IPS-18a (cell line): ENCODE data around the gene GRIN1.

Source experiments
- H3K27ac ChIP-seq: one replicate; pipeline ENCODE4 v1.5.1; 2013; ENCODE audit warnings: low read length
- H3K27me3 ChIP-seq: one replicate; pipeline ENCODE4 v1.6.1; 2013; ENCODE audit warnings: mild to moderate bottlenecking, low read length; ENCODE audit not compliant: control insufficient read depth, insufficient read depth
- H3K36me3 ChIP-seq: one replicate; pipeline ENCODE4 v1.6.1; 2013; ENCODE audit warnings: low read depth, low read length; ENCODE audit not compliant: control insufficient read depth
- H3K4me1 ChIP-seq: one replicate; pipeline ENCODE4 v1.6.1; 2013; ENCODE audit warnings: low read depth, low read length; ENCODE audit not compliant: control insufficient read depth
- H3K4me3 ChIP-seq: one replicate; pipeline ENCODE4 v1.5.1; 2013; ENCODE audit warnings: low read length
- H3K9ac ChIP-seq: one replicate; pipeline ENCODE4 v1.6.1; 2013; ENCODE audit warnings: mild to moderate bottlenecking, low read length, moderate library complexity
- H3K9me3 ChIP-seq: one replicate; pipeline ENCODE4 v1.6.1; 2013; ENCODE audit warnings: low read depth, low read length; ENCODE audit not compliant: control insufficient read depth

The GRIN1 gene

GRCh38 chr9:137182836-137183235, 43.9 kb downstream of the GRIN1 start:
- Histone ChIP-seq H3K9ac (no peak overlapping the region), H3K36me3 (peaks cover 22% of the 10 kb centered on the region), H3K4me3 (no peak overlapping the region)

GRCh38 chr9:137183980-137184595, 45.1 kb downstream of the GRIN1 start:
- Histone ChIP-seq H3K27ac (no peak overlapping the region), H3K4me1 (peaks cover 4% of the 10 kb centered on the region), H3K36me3 (peaks cover 22% of the 10 kb centered on the region), H3K9me3 (no peaks in the 10 kb centered on the region), H3K4me3 (no peak overlapping the region), H3K27me3 (no peaks in the 10 kb centered on the region), H3K9ac (no peak overlapping the region)

More at GRCh38 chr9:137182836-137183235, 43.9 kb downstream of the GRIN1 start:
- Histone ChIP-seq H3K27me3 (no peaks in the 10 kb centered on the region), H3K9me3 (no peaks in the 10 kb centered on the region), H3K27ac (no peak overlapping the region), H3K4me1 (peaks cover 4% of the 10 kb centered on the region)

- Histone ChIP-seq H3K4me1 (peaks cover 9% of the 10 kb centered on the region), H3K27me3 (no peaks in the 10 kb centered on the region), H3K9ac (no peak overlapping the region), H3K4me3 (no peak overlapping the region), H3K36me3 (peaks cover 19% of the 10 kb centered on the region), H3K27ac (no peak overlapping the region), H3K9me3 (no peaks in the 10 kb centered on the region)
Observed at GRCh38 chr9:137184881-137185660, 46.1 kb downstream of the GRIN1 start.

- H3K9ac ChIP-seq = no peak overlapping the region
- H3K27me3 ChIP-seq = no peaks in the 10 kb centered on the region
- H3K4me1 ChIP-seq = peaks cover 9% of the 10 kb centered on the region
- no peaks in the 10 kb centered on the region for H3K9me3 ChIP-seq
- no peak overlapping the region for H3K4me3 ChIP-seq
- peaks cover 16% of the 10 kb centered on the region for H3K36me3 ChIP-seq
- H3K27ac ChIP-seq = no peak overlapping the region
Observed at GRCh38 chr9:137185921-137186320, 47.0 kb downstream of the GRIN1 start.

GRCh38 chr9:137186385-137186784, 47.4 kb downstream of the GRIN1 start:
- peaks cover 9% of the 10 kb centered on the region for H3K4me1 ChIP-seq
- H3K9me3 ChIP-seq = no peaks in the 10 kb centered on the region
- H3K27me3 ChIP-seq = no peaks in the 10 kb centered on the region
- no peak overlapping the region for H3K27ac ChIP-seq
- H3K9ac ChIP-seq = no peak overlapping the region
- H3K4me3 ChIP-seq = no peak overlapping the region
- peaks cover 16% of the 10 kb centered on the region for H3K36me3 ChIP-seq

- H3K36me3 ChIP-seq = peaks cover 16% of the 10 kb centered on the region
- H3K4me1 ChIP-seq = peaks cover 9% of the 10 kb centered on the region
- H3K9ac ChIP-seq = peak overlapping the region; percentile 66
- no peaks in the 10 kb centered on the region for H3K27me3 ChIP-seq
- no peaks in the 10 kb centered on the region for H3K9me3 ChIP-seq
- peak overlapping the region; percentile 90 for H3K4me3 ChIP-seq
- H3K27ac ChIP-seq = no peak overlapping the region
Observed at GRCh38 chr9:137187386-137187785, 48.4 kb downstream of the GRIN1 start.

GRCh38 chr9:137188086-137188489, 49.1 kb downstream of the GRIN1 start:
- H3K27me3 ChIP-seq = no peaks in the 10 kb centered on the region
- H3K9me3 ChIP-seq = no peaks in the 10 kb centered on the region
- H3K9ac ChIP-seq = peak overlapping the region; percentile 66
- H3K4me3 ChIP-seq = peak overlapping the region; percentile 90
- no peak overlapping the region for H3K27ac ChIP-seq
- peaks cover 9% of the 10 kb centered on the region for H3K4me1 ChIP-seq
- peaks cover 11% of the 10 kb centered on the region for H3K36me3 ChIP-seq

- Histone ChIP-seq H3K4me1 (peaks cover 9% of the 10 kb centered on the region), H3K27me3 (no peaks in the 10 kb centered on the region), H3K4me3 (peak within 1 kb of the TSS; percentile 90), H3K36me3 (peaks cover 5% of the 10 kb centered on the region), H3K9ac (peak within 1 kb of the TSS; percentile 66), H3K9me3 (no peaks in the 10 kb centered on the region), H3K27ac (no peak within 1 kb of the TSS)
Observed at GRCh38 chr9:137188490-137189296, 49.7 kb downstream of the GRIN1 start, which contains the start of the genes ANAPC2 and SSNA1. TSS of gene ANAPC2 (minus strand) at chr9:137188560. CDS start at chr9:137188532, 28 bp downstream. TSS of gene SSNA1 (plus strand) at chr9:137188676. CDS start at chr9:137188727, 51 bp downstream.

- Histone ChIP-seq H3K9ac (peak overlapping the region; percentile 66), H3K4me1 (peaks cover 9% of the 10 kb centered on the region), H3K4me3 (peak overlapping the region; percentile 90), H3K27ac (no peak overlapping the region), H3K36me3 (peaks cover 3% of the 10 kb centered on the region), H3K9me3 (no peaks in the 10 kb centered on the region), H3K27me3 (no peaks in the 10 kb centered on the region)
Observed at GRCh38 chr9:137189297-137190295, 50.6 kb downstream of the GRIN1 start.

GRCh38 chr9:137190315-137190856, 51.4 kb downstream of the GRIN1 start:
- H3K9ac ChIP-seq = no peak overlapping the region
- no peak overlapping the region for H3K27ac ChIP-seq
- H3K9me3 ChIP-seq = no peaks in the 10 kb centered on the region
- H3K4me1 ChIP-seq = peaks cover 9% of the 10 kb centered on the region
- no peaks in the 10 kb centered on the region for H3K27me3 ChIP-seq
- peaks cover 3% of the 10 kb centered on the region for H3K36me3 ChIP-seq
- H3K4me3 ChIP-seq = no peak overlapping the region
